DOHH2 (cell line): Measurements from ENCODE around the gene BAMBI.

ENCODE experiments used
- H3F3A ChIP-seq: fragments of 200-600 bp; sonication (generic), shearing (Covaris generic); 2 replicates; pipeline ENCODE4 v1.6.0; 2016; ENCODE audit warnings: antibody characterized with exemption, mild to moderate bottlenecking; ENCODE audit not compliant: control insufficient read depth, insufficient read depth
- H3K27ac ChIP-seq: fragments of 200-600 bp; sonication (generic); 2 replicates; pipeline ENCODE4 v1.5.1; 2014; ENCODE audit warnings: low read depth, mild to moderate bottlenecking, low read length, moderate library complexity
- H3K27me3 ChIP-seq: fragments of 200-600 bp; sonication (generic); 2 replicates; pipeline ENCODE4 v1.6.1; 2014; ENCODE audit warnings: mild to moderate bottlenecking, low read length, mixed read lengths; ENCODE audit not compliant: control insufficient read depth
- H3K36me3 ChIP-seq: fragments of 200-600 bp; sonication (generic); 2 replicates; pipeline ENCODE4 v1.6.1; 2014; ENCODE audit warnings: mild to moderate bottlenecking, low read length, moderate library complexity, mixed read lengths; ENCODE audit not compliant: control insufficient read depth
- H3K4me1 ChIP-seq: fragments of 200-600 bp; sonication (generic); 2 replicates; pipeline ENCODE4 v1.6.1; 2014; ENCODE audit warnings: mild to moderate bottlenecking, low read length, mixed read lengths; ENCODE audit not compliant: control insufficient read depth
- H3K4me2 ChIP-seq: fragments of 200-600 bp; sonication (generic); 2 replicates; pipeline ENCODE4 v1.6.0; 2014; ENCODE audit warnings: mild to moderate bottlenecking, low read length, moderate library complexity
- H3K4me3 ChIP-seq: fragments of 200-600 bp; sonication (generic); 2 replicates; pipeline ENCODE4 v1.5.1; 2014; ENCODE audit warnings: mild to moderate bottlenecking, low read length, mixed read lengths
- H3K79me2 ChIP-seq: fragments of 200-600 bp; sonication (generic); 2 replicates; pipeline ENCODE4 v1.6.1; 2014; ENCODE audit warnings: mild to moderate bottlenecking, low read length, mixed read lengths; ENCODE audit not compliant: control insufficient read depth
- H3K9me2 ChIP-seq: fragments of 200-600 bp; sonication (generic); replicated peaks from 2 replicates; pipeline ENCODE4 v1.6.1; 2014; ENCODE audit warnings: mild to moderate bottlenecking, low read length, mixed read lengths; ENCODE audit not compliant: control insufficient read depth
- H3K9me3 ChIP-seq: fragments of 200-600 bp; sonication (generic); 2 replicates; pipeline ENCODE4 v1.6.1; 2014; ENCODE audit warnings: antibody characterized with exemption, low read length, mixed read lengths; ENCODE audit not compliant: control insufficient read depth, insufficient read depth
- H4K20me1 ChIP-seq: fragments of 200-600 bp; sonication (generic); 2 replicates; pipeline ENCODE4 v1.6.0; 2014; ENCODE audit warnings: low read depth, mild to moderate bottlenecking, antibody characterized with exemption, low read length, moderate library complexity; ENCODE audit not compliant: control insufficient read depth, insufficient read depth
- CTCF ChIP-seq: fragments of 200-600 bp; sonication (generic); IDR thresholded peaks from one replicate; pipeline ENCODE4 v1.5.1; 2014; ENCODE audit warnings: antibody characterized with exemption, mild to moderate bottlenecking, low read depth, low read length; ENCODE audit not compliant: poor library complexity, severe bottlenecking
- EZH2phosphoT487 ChIP-seq: fragments of 200-600 bp; sonication (generic); IDR thresholded peaks from 2 replicates; pipeline ENCODE4 v1.6.1; 2017; ENCODE audit warnings: borderline replicate concordance, mild to moderate bottlenecking, antibody characterized with exemption, low read length, moderate library complexity, mixed read lengths

BAMBI gene

GRCh38 chr10:28666751-28667467 is 10.4 kb upstream of the BAMBI start:
- Histone ChIP-seq H3K9me2 (no peaks in the 10 kb centered on the region), H3K36me3 (no peaks in the 10 kb centered on the region), H3K4me1 (no peaks in the 10 kb centered on the region), H3F3A (no peaks in the 10 kb centered on the region), H3K9me3 (no peaks in the 10 kb centered on the region), H3K27me3 (peaks cover 4% of the 10 kb centered on the region), H3K27ac (no peak overlapping the region), H3K79me2 (no peaks in the 10 kb centered on the region), H3K4me3 (no peak overlapping the region), H4K20me1 (no peaks in the 10 kb centered on the region), H3K4me2 (no peak overlapping the region)
- no peak for TF ChIP-seq EZH2phosphoT487
- TF ChIP-seq CTCF: no peak

GRCh38 chr10:28668363-28669226 is 8.7 kb upstream of the BAMBI start:
- Histone ChIP-seq H3K4me2 (no peak overlapping the region), H3F3A (no peaks in the 10 kb centered on the region), H3K4me1 (no peaks in the 10 kb centered on the region), H3K27me3 (peaks cover 13% of the 10 kb centered on the region), H4K20me1 (no peaks in the 10 kb centered on the region), H3K4me3 (no peak overlapping the region), H3K36me3 (no peaks in the 10 kb centered on the region), H3K27ac (no peak overlapping the region), H3K79me2 (no peaks in the 10 kb centered on the region), H3K9me2 (no peaks in the 10 kb centered on the region), H3K9me3 (no peaks in the 10 kb centered on the region)
- TF ChIP-seq EZH2phosphoT487 (no peak), CTCF (no peak)

- H3K4me1 ChIP-seq: no peaks in the 10 kb centered on the region
- no peaks in the 10 kb centered on the region for H4K20me1 ChIP-seq
- H3K9me2 ChIP-seq: no peaks in the 10 kb centered on the region
- H3K27ac ChIP-seq: no peak overlapping the region
- H3K36me3 ChIP-seq: no peaks in the 10 kb centered on the region
- no peaks in the 10 kb centered on the region for H3K9me3 ChIP-seq
- no peaks in the 10 kb centered on the region for H3K79me2 ChIP-seq
- H3K27me3 ChIP-seq: peaks cover 20% of the 10 kb centered on the region
- TF ChIP-seq CTCF: no peak
- TF ChIP-seq EZH2phosphoT487: no peak
- no peak overlapping the region for H3K4me2 ChIP-seq
- H3K4me3 ChIP-seq: no peak overlapping the region
- no peaks in the 10 kb centered on the region for H3F3A ChIP-seq
Measured at GRCh38 chr10:28669227-28670173, 7.8 kb upstream of the BAMBI start.
